ENCODE results near the gene ASB4. TPM values are rescaled to one million over a fixed set of nuclear protein-coding genes. Genes with fewer than 3 reads are reported as not detected.

The ASB4 gene
- total RNA-seq, 2 donors from 2014 or later, result not detected

- peaks cover 24% of the 10 kb centered on the region for H3K27me3 Mint-ChIP-seq (ENCODE audit: insufficient read depth)
These were observed 92.6 kb downstream of the ASB4 start for GRCh38 chr7:95578299-95578855.

GRCh38 chr7:95579318-95579717, 93.6 kb downstream of the ASB4 start:
- WGBS, 2 experiments (ENCODE audit: insufficient coverage in 1 of 2, insufficient read length in 1 of 2), result 100% methylated on average over 2 to 3 of the region's 7 CpGs
- no peaks in the 10 kb centered on the region for H3K9me3 Mint-ChIP-seq

More at GRCh38 chr7:95578299-95578855, 92.6 kb downstream of the ASB4 start:
- no peaks in the 10 kb centered on the region for H3K4me1 Mint-ChIP-seq
- no peak overlapping the region for H3K4me3 ChIP-seq (ENCODE audit: low read length)
- H3K36me3 ChIP-seq (ENCODE audit: control insufficient read depth, insufficient read depth, low read length), result no peaks in the 10 kb centered on the region
- WGBS, 2 experiments (ENCODE audit: insufficient coverage in 1 of 2, insufficient read length in 1 of 2), result 91 to 100% methylated on average over 3 of the region's 3 CpGs
- peaks cover 4% of the 10 kb centered on the region for H3K9me3 ChIP-seq (ENCODE audit: control insufficient read depth, low read length)
- no peak for DNase-seq
- H3K36me3 Mint-ChIP-seq (ENCODE audit: low read depth), result no peaks in the 10 kb centered on the region
- no peak overlapping the region for H3K27ac ChIP-seq (ENCODE audit: low read depth, low read length)
- H3K9ac ChIP-seq (ENCODE audit: extremely low read depth, low read length, poor library complexity, severe bottlenecking), result no peak overlapping the region
- no peak overlapping the region for H3K4me3 Mint-ChIP-seq
- H3K27me3 ChIP-seq (ENCODE audit: control insufficient read depth, insufficient read depth, low read length, poor library complexity, severe bottlenecking), result peaks cover 76% of the 10 kb centered on the region
- no peaks in the 10 kb centered on the region for H3K9me3 Mint-ChIP-seq
- H3K27ac Mint-ChIP-seq, result no peak overlapping the region
- TF ChIP-seq, protein P1, sequence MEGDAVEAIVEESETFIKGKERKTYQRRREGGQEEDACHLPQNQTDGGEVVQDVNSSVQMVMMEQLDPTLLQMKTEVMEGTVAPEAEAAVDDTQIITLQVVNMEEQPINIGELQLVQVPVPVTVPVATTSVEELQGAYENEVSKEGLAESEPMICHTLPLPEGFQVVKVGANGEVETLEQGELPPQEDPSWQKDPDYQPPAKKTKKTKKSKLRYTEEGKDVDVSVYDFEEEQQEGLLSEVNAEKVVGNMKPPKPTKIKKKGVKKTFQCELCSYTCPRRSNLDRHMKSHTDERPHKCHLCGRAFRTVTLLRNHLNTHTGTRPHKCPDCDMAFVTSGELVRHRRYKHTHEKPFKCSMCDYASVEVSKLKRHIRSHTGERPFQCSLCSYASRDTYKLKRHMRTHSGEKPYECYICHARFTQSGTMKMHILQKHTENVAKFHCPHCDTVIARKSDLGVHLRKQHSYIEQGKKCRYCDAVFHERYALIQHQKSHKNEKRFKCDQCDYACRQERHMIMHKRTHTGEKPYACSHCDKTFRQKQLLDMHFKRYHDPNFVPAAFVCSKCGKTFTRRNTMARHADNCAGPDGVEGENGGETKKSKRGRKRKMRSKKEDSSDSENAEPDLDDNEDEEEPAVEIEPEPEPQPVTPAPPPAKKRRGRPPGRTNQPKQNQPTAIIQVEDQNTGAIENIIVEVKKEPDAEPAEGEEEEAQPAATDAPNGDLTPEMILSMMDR (conservative IDR thresholded peaks at IDR 0.05), result no peak
- no peaks in the 10 kb centered on the region for H3K4me1 ChIP-seq (ENCODE audit: control insufficient read depth, insufficient read depth, low read length)

GRCh38 chr7:95581467-95581866, 95.7 kb downstream of the ASB4 start:
- TF ChIP-seq, protein P1 (conservative IDR thresholded peaks at IDR 0.05), result no peak
- Histone ChIP-seq H3K27me3 (ENCODE audit: control insufficient read depth, insufficient read depth, low read length, poor library complexity, severe bottlenecking) (peaks cover 50% of the 10 kb centered on the region), H3K9me3 (ENCODE audit: control insufficient read depth, low read length) (no peaks in the 10 kb centered on the region), H3K27ac (ENCODE audit: low read depth, low read length) (no peak overlapping the region), H3K9ac (ENCODE audit: extremely low read depth, low read length, poor library complexity, severe bottlenecking) (no peak overlapping the region), H3K36me3 (ENCODE audit: control insufficient read depth, insufficient read depth, low read length) (no peaks in the 10 kb centered on the region), H3K4me1 (ENCODE audit: control insufficient read depth, insufficient read depth, low read length) (no peaks in the 10 kb centered on the region), H3K4me3 (ENCODE audit: low read length) (no peak overlapping the region)
- Mint-ChIP-seq H3K4me1 (peaks cover 6% of the 10 kb centered on the region), H3K27ac (no peak overlapping the region), H3K27me3 (ENCODE audit: insufficient read depth) (peaks cover 11% of the 10 kb centered on the region), H3K4me3 (no peak overlapping the region), H3K9me3 (no peaks in the 10 kb centered on the region), H3K36me3 (ENCODE audit: low read depth) (no peaks in the 10 kb centered on the region)
- no peak for DNase-seq
- 88% methylated on average over 1 of the region's 3 CpGs; no CpG with 5 or more reads in 1 of the 2 experiments for WGBS, 2 experiments (ENCODE audit: insufficient coverage in 1 of 2, insufficient read length in 1 of 2)

More at GRCh38 chr7:95579318-95579717, 93.6 kb downstream of the ASB4 start:
- peaks cover 6% of the 10 kb centered on the region for H3K4me1 Mint-ChIP-seq
- H3K4me3 Mint-ChIP-seq, result no peak overlapping the region
- no peaks in the 10 kb centered on the region for H3K36me3 Mint-ChIP-seq (ENCODE audit: low read depth)
- Histone ChIP-seq H3K4me1 (ENCODE audit: control insufficient read depth, insufficient read depth, low read length) (no peaks in the 10 kb centered on the region), H3K9ac (ENCODE audit: extremely low read depth, low read length, poor library complexity, severe bottlenecking) (no peak overlapping the region), H3K4me3 (ENCODE audit: low read length) (no peak overlapping the region), H3K36me3 (ENCODE audit: control insufficient read depth, insufficient read depth, low read length) (no peaks in the 10 kb centered on the region), H3K9me3 (ENCODE audit: control insufficient read depth, low read length) (no peaks in the 10 kb centered on the region), H3K27me3 (ENCODE audit: control insufficient read depth, insufficient read depth, low read length, poor library complexity, severe bottlenecking) (peaks cover 67% of the 10 kb centered on the region), H3K27ac (ENCODE audit: low read depth, low read length) (no peak overlapping the region)
- no peak overlapping the region for H3K27ac Mint-ChIP-seq
- H3K27me3 Mint-ChIP-seq (ENCODE audit: insufficient read depth), result peaks cover 20% of the 10 kb centered on the region
- TF ChIP-seq, protein P1 (conservative IDR thresholded peaks at IDR 0.05), result no peak
- DNase-seq, result no peak

Data from endodermal cell (in vitro differentiated cells).